ENCODE data around the gene AKAP6.
"Not testable (repeated sequence)": the region's sequence is repeated elsewhere in the genome, so short reads cannot be mapped to it uniquely, and the experiment has no call there.

Gene AKAP6

DNA sequence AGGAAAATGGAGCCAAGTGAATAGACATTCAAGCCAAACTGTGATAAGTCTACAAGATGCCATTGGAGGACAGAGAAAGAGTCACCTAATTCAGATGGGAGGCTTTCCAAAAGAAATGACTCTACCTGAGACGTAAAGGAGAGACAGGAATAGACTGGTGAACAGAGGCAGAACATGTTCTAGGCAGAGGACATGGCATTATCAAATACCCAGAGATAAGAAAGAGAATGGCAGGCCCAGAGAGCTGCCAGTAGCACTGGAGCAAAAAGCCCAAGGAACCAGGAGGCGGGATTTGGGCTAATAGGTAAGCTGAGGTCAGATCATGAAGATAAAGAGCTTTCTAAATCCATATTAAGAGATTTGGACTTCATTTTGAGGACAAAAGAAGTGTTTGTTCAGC is 207.1 kb downstream of the AKAP6 start:
- no peak for DNase-seq (ENCODE audit: low read depth)

GRCh38 chr14:32537166-32537565 is 208.1 kb downstream of the AKAP6 start:
- DNase-seq (ENCODE audit: low read depth), result no peak

DNA sequence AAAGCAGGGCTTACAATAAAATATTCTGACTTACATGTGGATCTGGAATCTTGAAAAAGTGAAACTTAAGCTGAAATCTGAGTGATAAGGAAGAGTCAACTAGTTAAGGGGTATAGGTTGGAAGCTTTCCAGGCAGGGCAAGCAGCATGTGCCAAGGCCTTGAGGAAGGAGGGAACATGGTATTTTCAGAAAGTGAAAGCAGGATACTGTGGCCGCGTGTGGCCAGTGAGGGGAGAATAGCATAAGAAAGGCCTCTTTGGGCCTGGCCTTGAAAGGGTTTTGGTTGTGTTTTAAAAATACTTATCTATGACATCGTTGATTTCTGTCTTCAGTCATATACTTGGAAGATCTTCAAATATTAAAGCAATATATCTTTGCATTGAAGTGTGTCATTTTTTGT is 213.4 kb downstream of the AKAP6 start:
- no peak for DNase-seq (ENCODE audit: low read depth)

- no peak for DNase-seq (ENCODE audit: low read depth)
These were observed 216.0 kb downstream of the AKAP6 start for GRCh38 chr14:32545095-32545494.

DNA sequence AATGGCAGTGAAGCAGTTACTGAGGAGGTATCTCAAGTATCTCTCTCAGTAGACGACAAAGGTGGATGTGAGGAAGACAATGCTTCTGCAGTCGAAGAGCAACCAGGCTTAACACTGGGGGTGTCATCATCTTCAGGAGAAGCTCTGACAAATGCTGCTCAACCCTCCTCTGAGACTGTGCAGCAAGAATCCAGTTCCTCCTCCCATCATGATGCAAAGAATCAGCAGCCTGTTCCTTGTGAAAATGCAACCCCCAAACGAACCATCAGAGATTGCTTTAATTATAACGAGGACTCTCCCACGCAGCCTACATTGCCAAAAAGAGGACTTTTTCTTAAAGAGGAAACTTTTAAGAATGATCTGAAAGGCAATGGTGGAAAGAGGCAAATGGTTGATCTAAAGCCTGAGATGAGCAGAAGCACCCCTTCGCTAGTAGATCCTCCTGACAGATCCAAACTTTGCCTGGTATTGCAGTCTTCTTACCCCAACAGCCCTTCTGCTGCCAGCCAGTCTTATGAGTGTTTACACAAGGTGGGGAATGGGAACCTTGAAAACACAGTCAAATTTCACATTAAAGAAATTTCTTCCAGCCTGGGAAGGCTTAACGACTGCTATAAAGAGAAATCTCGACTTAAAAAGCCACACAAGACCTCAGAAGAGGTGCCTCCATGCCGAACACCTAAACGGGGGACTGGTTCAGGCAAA is 216.6 kb downstream of the AKAP6 start:
- no peak for DNase-seq (ENCODE audit: low read depth)

DNA sequence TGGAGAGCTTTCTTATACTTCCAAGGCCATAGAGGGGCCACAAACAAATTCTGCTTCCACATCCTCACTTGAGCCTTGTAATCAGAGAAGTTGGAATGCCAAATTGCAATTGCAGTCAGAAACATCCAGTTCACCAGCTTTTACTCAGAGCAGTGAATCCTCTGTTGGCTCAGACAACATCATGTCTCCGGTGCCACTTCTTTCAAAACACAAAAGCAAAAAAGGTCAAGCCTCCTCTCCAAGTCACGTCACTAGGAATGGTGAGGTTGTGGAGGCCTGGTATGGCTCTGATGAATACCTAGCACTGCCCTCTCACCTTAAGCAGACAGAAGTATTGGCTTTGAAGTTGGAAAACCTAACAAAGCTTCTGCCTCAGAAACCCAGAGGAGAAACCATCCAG is 217.1 kb downstream of the AKAP6 start:
- no peak for DNase-seq (ENCODE audit: low read depth)

DNA sequence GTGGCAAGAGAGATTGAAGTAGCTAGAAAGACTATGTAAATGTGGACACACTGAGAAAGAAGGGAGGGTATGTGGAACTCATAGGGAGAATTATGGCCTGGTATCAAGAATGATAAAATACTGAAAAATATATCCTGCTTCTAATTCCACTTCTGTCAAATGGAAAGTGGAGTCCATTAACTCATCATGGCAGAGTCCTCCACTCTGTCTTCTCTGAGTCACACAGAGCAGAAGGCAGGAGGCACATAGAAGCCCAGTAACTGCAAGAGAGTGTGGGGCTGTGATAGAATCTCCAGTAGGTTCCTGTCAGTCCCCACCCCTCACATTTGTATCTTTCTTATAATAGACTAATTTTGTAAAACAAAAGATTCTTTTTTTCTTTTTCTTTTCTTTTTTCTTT is 223.7 kb downstream of the AKAP6 start:
- DNase-seq (ENCODE audit: low read depth), result no peak

DNA sequence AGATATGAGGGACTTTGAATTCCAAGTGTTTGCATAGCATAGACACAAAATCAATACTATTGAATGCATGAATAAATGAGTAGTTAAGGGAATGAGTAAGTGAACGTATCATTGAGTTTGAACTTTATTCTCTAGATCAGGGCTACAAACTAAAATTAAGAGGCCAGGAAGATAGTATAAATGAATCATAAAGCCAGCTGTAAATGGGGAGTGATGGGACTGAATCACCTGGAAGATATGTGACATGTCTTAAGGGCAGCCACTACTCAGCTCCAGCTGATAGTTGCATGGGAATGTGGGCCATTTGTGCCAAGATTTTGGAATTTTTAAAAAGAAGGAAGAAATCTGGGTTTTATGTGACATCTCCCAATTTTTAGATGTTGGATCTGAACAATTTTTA is 229.9 kb downstream of the AKAP6 start:
- DNase-seq (ENCODE audit: low read depth), result no peak

DNA sequence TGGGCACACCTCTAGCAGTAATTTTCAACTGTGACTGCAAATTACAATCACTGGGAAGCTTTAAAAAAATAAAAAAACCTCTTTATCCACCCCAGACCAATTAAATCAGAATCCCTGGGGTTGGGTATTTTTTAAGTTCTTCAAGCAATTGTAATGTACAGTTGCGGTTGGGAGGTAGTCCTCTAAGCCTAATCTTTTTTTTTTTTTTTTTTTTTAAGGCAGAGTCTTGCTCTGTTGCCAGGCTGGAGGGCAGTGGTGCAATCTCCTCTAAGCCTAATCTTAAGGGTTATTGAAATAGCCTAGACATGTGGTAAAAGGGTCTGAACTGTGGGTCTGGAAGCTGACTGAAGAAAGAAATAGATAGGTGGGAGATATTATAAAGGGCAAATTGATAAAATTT is 230.5 kb downstream of the AKAP6 start:
- DNase-seq (ENCODE audit: low read depth), result no peak

GRCh38 chr14:32560209-32560857 is 231.2 kb downstream of the AKAP6 start:
- no peak for DNase-seq (ENCODE audit: low read depth)

- DNase-seq (ENCODE audit: low read depth), result no peak
These were observed 232.4 kb downstream of the AKAP6 start for GRCh38 chr14:32561520-32561919.

DNA sequence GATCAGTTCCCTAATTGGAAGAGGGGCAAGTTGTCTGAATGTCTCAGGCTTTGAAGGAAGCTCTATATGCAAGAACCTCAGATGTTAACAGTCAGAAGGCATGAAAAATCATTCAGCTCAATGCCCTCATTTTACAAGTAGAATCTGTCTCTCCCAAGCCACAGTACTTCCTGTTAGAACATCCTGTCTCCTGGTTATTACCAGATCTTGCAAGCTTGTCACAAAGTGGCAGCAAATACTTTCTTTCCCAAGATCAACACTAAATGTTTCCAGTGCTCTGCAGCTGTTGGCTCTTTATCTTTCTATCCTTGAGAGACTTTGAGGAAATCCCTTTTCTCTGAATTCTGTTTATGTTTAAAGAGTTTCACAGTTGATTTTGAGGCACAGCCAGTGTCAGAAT is 235.5 kb downstream of the AKAP6 start:
- DNase-seq (ENCODE audit: low read depth), result no peak

DNA sequence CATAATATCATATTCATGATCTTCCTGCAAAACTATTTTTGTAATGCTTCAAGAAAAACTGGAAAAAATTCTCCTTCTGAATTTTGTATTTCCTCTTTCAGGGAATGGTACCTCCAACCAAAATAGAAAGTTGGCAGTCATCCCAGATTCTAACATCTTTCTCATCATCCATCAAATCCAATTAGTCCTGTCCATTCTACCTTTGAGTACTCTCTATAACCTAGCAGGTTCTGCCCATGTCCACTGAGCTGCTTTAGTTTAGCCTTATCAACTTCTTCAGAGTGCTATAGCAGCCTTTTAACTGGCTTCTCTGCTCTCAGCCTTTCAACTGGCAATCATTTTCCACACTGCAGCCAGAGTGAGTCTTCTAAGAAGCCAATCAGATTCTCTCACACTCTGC is 236.2 kb downstream of the AKAP6 start:
- DNase-seq (ENCODE audit: low read depth), result no peak

DNA sequence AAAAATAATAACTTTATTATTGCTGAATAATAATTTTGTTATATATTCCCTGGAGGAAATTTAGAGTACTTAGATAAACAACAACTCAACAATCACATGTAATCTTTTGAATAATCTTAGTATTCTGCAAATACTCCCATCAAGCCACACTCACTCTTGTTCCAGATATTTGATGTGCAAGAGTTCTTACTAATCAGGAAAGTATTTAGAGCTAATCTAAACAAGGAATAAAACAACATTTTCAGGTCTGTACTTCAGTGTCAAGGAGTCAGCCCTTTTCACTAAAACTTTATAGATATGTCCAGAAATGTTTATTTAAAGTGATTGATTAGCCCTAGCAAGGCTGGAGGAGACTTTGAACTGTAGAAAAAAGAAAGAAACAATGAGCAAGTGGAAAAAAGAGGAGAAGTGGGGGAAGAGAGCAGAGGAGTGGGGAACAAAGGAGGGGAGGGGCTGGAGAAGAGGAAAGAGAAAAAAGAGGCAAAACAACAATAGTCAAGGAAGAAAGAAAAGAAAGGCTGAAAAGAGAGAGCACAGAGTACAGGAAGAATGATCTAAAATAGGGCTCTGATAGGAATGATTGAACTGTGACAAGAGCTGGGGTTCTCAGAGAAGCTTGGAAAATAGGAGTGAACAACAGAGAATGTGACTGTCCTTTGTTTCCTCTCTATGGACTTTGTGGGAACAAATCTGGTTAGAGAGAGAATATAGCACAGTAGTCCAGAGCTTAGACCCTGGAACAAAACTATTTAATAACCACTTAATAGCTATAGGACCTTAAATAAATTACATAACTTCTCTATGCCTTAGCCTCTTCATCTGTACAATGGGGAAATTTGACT is 238.7 kb downstream of the AKAP6 start:
- DNase-seq (ENCODE audit: low read depth), result no peak

GRCh38 chr14:32571551-32571950 is 242.5 kb downstream of the AKAP6 start:
- no peak for DNase-seq (ENCODE audit: low read depth)

DNA sequence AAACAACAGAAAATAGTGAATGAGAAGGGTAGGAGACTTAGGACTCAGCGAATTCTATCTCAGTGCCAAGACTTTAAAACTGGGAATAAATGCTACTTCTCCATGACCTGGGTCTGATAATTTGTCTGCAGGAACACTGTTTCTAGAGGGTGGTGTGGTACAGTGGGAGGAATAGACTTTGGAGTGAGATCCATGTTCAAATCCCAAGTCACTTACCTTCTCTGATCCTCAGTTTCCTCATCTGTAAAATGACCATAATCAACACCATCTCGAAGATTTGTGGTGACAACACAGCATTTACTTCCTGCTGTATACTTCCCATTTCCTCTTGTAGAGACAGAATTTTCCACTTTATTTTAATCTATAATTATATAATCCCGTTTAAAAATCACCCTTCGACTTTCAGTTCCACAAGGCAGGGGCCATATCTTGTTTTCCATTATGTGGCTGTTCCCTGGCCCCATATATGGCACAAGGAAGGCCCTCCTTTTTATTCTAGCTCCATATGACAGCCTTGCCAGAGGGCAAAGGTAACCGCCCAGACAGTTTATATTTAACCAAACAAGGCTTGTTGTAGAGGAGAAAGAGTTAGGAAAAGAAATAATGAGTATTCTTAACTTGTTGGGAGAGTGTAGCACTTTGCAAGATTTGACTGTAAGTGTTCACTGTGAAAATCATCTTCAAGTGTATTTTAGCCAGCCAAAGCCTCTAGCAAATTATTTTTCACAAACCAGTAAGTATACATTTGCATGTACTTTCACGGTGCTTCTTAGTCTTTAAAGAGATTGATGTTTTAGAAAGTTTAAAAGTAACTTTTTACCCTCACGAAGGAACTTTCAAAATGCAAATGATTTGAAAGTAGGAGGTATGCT is 243.1 kb downstream of the AKAP6 start:
- no peak for DNase-seq (ENCODE audit: low read depth)

- no peak for DNase-seq (ENCODE audit: low read depth)
These were observed 243.7 kb downstream of the AKAP6 start for GRCh38 chr14:32572867-32573150.

GRCh38 chr14:32574269-32574668 is 245.2 kb downstream of the AKAP6 start:
- DNase-seq (ENCODE audit: low read depth), result no peak

GRCh38 chr14:32576088-32576795 is 247.1 kb downstream of the AKAP6 start:
- DNase-seq (ENCODE audit: low read depth), result no peak

DNA sequence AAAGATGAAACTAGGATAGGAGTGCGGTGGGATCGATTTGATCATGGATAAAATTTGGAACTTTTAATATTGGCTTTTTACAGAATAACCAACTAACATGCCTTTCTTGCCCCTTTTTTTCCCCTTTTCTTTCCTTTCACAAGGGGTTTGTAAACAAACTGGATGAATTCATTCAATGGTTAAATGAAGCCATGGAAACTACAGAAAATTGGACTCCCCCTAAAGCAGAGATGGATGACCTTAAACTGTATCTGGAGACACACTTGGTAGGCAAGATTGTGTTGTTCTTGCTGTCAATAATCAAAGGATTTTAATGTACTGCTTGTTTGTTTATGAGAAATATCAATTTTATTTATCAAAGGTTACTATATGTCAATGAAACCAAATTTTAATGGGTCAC is 247.9 kb downstream of the AKAP6 start:
- DNase-seq (ENCODE audit: low read depth), result no peak

- DNase-seq (ENCODE audit: low read depth), result no peak
These were observed 249.1 kb downstream of the AKAP6 start for GRCh38 chr14:32578181-32578580.

DNA sequence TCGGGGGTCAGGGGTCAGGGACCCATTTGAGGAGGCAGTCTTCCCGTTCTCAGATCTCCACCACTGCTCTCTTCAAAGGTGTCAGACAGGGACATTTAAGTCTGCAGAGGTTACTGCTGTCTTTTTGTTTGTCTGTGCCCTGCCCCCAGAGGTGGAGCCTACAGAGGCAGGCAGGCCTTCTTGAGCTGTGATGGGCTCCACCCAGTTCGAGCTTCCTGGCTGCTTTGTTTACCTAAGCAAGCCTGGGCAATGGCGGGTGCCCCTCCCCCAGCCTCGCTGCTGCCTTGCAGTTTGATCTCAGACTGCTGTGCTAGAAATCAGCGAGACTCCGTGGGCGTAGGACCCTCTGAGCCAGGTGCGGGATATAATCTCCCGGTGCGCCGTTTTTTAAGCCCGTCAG is 254.3 kb downstream of the AKAP6 start:
- DNase-seq (ENCODE audit: low read depth), result not testable (repeated sequence)
